ENCODE data around the gene RPL38.

The RPL38 gene

GRCh38 chr17:74212209-74212912 is 8.9 kb downstream of the RPL38 start:
- Histone ChIP-seq H3K36me3 (ENCODE audit: control insufficient read depth, low read length) (peaks cover 41% of the 10 kb centered on the region), H3K9me3 (ENCODE audit: control insufficient read depth, insufficient read depth, low read length) (no peaks in the 10 kb centered on the region), H3K79me2 (ENCODE audit: control insufficient read depth, low read length) (peaks cover 21% of the 10 kb centered on the region), H3K4me3 (ENCODE audit: low read length) (peak overlapping the region; percentile 74), H3F3A (ENCODE audit: control insufficient read depth, insufficient read depth) (peaks cover 51% of the 10 kb centered on the region), H3K9me2 (replicated peaks; ENCODE audit: control insufficient read depth, low read length) (no peaks in the 10 kb centered on the region), H3K27ac (ENCODE audit: low read depth, low read length) (peak overlapping the region; percentile 86), H4K20me1 (ENCODE audit: control insufficient read depth, insufficient read depth, low read depth, low read length) (peaks cover 7% of the 10 kb centered on the region), H3K4me1 (ENCODE audit: control insufficient read depth, low read length) (peaks cover 85% of the 10 kb centered on the region), H3K4me2 (ENCODE audit: low read length) (peak overlapping the region; percentile 94), H3K27me3 (ENCODE audit: control insufficient read depth, low read length) (no peaks in the 10 kb centered on the region)
- TF ChIP-seq EZH2phosphoT487 (IDR thresholded peaks at IDR 0.05; ENCODE audit: borderline replicate concordance, low read length): no peak
- TF ChIP-seq CTCF (IDR thresholded peaks at IDR 0.05; ENCODE audit: low read depth, low read length, poor library complexity, severe bottlenecking): no peak

DNA sequence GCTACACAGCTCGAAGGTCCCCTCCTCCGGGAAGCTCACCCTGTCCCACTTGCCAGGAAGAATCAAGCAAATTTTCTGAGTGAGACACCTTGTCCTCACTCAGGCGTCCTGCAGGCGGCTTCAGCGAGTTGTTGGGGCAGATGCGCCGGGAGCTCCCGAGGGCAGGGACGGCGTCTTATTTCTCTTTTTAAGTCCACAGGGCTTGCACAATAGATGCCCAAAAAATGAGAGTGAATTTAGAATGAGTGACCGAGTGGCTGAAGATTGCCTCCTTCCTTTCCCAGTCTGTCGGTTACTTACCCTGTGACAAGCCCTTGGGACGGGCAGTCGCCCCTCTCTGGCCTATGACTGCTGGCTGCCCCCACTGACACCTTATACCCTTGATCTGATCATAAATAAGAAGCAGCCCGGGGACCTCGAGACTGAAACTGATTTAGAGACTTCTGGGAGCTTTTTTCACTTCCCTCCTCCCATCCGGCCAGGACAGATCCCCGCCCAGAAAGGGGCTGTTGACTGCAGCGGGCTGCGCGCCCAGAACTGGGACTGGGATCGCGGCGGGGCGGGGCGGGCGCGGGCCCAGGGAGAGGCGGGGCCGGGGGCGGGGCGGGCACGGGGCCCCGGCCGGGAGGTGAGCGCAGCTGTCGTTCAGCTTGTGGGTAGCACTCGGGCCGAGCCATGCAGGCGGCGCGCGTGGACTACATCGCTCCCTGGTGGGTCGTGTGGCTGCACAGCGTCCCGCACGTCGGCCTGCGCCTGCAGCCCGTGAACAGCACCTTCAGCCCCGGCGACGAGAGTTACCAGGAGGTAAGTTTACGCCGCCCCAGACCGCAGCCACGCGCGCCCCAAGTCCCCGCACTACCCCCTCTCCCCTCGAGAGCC is 9.7 kb downstream of the RPL38 start, which contains the start of gene TTYH2:
TTYH2 (plus strand) TSS at position 659 of the 879 bp plus-strand sequence; CDS start at position 676, 17 bp downstream.
- Histone ChIP-seq H3K4me2 (ENCODE audit: low read length) (peak within 1 kb of the TSS; percentile 94), H3K9me3 (ENCODE audit: control insufficient read depth, insufficient read depth, low read length) (no peaks in the 10 kb centered on the region), H4K20me1 (ENCODE audit: control insufficient read depth, insufficient read depth, low read depth, low read length) (peaks cover 3% of the 10 kb centered on the region), H3K36me3 (ENCODE audit: control insufficient read depth, low read length) (peaks cover 33% of the 10 kb centered on the region), H3K9me2 (replicated peaks; ENCODE audit: control insufficient read depth, low read length) (no peaks in the 10 kb centered on the region), H3K79me2 (ENCODE audit: control insufficient read depth, low read length) (peaks cover 13% of the 10 kb centered on the region), H3F3A (ENCODE audit: control insufficient read depth, insufficient read depth) (peaks cover 45% of the 10 kb centered on the region), H3K27me3 (ENCODE audit: control insufficient read depth, low read length) (no peaks in the 10 kb centered on the region), H3K4me3 (ENCODE audit: low read length) (peak within 1 kb of the TSS; percentile 74), H3K27ac (ENCODE audit: low read depth, low read length) (peak within 1 kb of the TSS; percentile 86), H3K4me1 (ENCODE audit: control insufficient read depth, low read length) (peaks cover 80% of the 10 kb centered on the region)
- TF ChIP-seq EZH2phosphoT487 (IDR thresholded peaks at IDR 0.05; ENCODE audit: borderline replicate concordance, low read length): no peak
- peak; percentile 43 for TF ChIP-seq CTCF (IDR thresholded peaks at IDR 0.05; ENCODE audit: low read depth, low read length, poor library complexity, severe bottlenecking)

- Histone ChIP-seq H3K9me2 (replicated peaks; ENCODE audit: control insufficient read depth, low read length) (no peaks in the 10 kb centered on the region), H3K4me2 (ENCODE audit: low read length) (peak overlapping the region; percentile 94), H3K4me3 (ENCODE audit: low read length) (peak overlapping the region; percentile 74), H4K20me1 (ENCODE audit: control insufficient read depth, insufficient read depth, low read depth, low read length) (peaks cover 3% of the 10 kb centered on the region), H3K27me3 (ENCODE audit: control insufficient read depth, low read length) (no peaks in the 10 kb centered on the region), H3K79me2 (ENCODE audit: control insufficient read depth, low read length) (peaks cover 10% of the 10 kb centered on the region; the same call in 1 of the 2 replicates), H3K4me1 (ENCODE audit: control insufficient read depth, low read length) (peaks cover 76% of the 10 kb centered on the region), H3F3A (ENCODE audit: control insufficient read depth, insufficient read depth) (peaks cover 37% of the 10 kb centered on the region), H3K9me3 (ENCODE audit: control insufficient read depth, insufficient read depth, low read length) (no peaks in the 10 kb centered on the region), H3K27ac (ENCODE audit: low read depth, low read length) (no peak overlapping the region), H3K36me3 (ENCODE audit: control insufficient read depth, low read length) (peaks cover 25% of the 10 kb centered on the region)
- TF ChIP-seq EZH2phosphoT487 (IDR thresholded peaks at IDR 0.05; ENCODE audit: borderline replicate concordance, low read length): no peak
- no peak for TF ChIP-seq CTCF (IDR thresholded peaks at IDR 0.05; ENCODE audit: low read depth, low read length, poor library complexity, severe bottlenecking)
Measured at GRCh38 chr17:74213861-74214391, 10.4 kb downstream of the RPL38 start.

Measured in DOHH2 (cell line).